ENCODE measurements around the gene CDH4.

CDH4 gene

DNA sequence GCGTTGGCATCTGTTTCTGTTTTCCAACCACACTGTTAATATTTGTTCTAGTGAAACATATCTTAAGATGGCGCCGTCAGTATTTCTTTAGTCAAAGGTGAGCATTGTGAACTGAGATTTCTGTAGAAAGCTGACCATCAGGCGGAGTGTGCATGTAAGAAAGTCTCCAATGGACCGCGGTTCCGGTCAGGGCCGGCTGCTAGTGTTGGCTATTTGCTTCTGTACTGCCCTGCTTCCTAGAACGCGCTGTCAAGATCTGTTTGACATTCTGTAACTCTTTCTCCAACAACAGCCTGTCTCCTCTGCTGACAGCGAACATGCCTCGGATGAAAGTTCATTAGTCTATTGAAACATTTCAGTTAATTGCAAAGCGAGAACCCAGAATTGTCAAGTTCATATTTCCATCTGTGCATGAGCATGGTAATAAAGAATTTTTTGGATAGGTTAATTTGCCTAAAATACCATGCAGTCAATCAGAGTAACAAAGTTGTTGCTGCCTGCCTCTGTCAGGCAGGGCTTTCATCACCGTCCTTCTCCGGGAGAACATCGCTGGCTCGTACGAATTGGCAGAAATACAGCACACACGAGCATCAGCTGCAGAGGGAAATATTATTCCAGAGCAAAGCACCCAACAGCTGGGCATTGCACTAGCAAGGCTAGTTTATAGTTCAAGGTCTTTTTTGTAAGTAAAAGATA, 369.1 kb downstream of the CDH4 start:
- DNase-seq = no peak

DNA sequence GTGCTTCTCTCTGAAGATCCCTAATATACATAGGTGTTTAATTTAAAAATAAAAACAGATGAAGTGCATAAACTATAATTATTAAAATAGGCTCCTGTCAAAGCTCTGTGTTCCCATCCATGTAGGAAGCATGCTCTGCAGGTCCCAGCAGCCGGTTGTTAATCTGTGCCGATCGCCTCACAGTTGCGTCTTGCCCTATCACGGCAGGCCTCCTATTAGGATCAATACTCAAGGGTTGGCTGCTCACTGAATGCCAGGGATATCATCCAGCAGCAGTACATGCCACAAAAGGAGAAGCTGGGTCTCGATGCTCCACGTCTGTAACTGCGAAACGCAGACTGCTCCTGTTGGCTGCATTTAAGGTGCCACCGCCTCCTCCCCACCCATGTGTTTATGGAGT, 369.8 kb downstream of the CDH4 start:
- DNase-seq = no peak

DNA sequence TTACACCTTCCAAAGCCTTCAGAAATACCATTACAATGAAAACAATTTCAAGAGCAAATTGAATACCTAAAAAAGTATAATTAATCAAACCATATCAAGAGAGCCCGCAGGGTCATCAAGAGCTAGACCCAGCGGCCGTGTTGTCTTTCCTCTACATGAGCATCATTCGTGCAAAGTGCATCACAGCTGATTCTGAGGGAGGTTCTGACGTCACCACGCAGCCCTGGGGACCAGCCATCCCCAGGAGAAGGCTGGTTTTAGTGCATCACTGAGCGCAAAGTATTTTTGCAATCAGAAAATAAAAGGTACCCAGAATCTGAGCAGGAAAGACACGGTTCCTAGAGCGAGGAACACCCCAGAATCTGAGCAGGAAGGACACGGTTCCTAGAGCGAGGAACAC, 371.4 kb downstream of the CDH4 start:
- DNase-seq = no peak

DNA sequence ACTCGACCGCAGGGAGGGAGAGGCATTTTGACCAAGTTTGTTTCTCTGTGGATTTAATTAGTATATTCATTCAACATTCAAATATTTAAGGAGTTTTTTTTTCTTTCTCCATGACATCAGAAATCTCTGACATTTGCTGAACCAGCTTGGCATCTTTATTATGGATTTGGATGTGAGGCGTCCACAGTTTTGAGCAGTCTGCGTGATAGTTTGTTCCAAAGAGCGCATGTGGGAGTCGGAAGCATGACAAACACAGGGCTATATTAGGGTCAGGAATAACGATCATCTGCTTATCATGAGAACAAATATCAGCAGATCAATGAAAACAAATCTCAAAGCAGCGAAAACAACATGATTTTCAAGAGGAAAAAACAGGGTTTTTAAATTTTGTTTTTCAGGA, 373.2 kb downstream of the CDH4 start:
- DNase-seq = no peak

DNA sequence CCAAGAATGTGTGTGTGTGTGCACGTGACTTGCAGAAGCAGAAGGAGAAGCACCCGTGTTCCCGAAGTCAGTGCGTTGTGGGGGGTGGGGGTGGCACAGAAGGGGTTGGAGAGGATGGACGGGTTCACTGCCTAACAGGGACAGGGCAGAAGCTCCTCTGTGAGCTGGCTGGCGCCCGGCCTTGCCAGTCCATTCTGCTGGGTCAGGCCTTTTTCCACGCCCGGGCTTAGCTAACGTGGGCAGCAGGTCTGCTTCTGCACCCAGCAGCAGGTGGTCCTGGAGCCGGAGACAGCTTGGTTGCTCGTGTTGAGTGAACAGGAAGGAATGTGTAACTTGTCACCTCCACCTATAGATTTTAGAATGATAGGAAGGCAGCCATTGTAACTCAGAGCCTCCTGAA, 374.4 kb downstream of the CDH4 start:
- no peak for DNase-seq

DNA sequence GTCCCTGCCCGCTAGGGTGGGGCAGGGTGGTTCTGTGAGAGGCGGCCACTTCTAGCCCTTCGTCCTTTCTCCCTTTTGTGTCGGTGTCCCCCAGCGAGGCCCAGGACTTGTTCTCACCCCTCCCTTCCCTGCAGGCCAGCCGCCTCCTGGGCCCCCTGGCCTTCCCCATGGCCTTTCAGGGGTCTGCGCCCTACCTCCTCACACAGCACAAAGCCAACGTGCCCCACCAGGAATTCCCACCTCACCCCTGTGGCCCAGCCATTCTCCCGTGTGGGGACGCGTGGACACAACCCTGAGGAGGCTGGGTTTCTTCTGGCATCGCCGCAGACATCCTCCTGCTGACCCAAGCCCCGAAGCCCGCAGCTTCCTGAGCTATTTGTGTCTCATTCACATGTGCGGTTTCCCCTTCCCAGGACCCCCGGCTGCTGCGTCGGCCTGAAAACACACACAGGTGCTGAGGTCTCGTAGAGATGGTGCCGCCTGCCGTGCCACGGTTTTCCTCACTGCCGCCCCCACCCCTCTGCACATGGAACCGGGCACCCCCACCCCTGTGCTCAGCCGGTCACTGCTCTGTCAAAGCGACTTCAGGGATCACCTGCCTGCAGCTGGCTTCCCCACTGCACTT, 375.8 kb downstream of the CDH4 start:
- no peak for DNase-seq

DNA sequence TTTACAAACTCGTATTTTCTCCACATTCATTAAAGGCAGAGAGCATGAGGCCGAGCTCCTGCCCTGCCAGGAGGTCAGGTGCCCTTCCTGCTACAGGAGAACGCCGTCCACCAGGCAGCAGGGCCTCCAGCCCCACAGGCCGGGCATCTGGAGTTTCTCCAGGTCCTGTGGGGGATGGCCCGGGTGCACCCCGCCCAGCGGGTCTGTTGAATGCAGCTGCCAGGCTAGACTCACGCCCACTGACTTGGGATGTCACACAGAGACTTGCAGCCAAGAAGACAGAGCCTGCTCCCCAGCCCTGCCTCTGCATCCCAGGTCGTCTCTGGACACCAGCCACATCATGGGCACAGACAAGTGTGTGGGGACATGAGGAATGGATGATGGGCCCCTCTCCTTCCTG, 376.4 kb downstream of the CDH4 start:
- DNase-seq = no peak

DNA sequence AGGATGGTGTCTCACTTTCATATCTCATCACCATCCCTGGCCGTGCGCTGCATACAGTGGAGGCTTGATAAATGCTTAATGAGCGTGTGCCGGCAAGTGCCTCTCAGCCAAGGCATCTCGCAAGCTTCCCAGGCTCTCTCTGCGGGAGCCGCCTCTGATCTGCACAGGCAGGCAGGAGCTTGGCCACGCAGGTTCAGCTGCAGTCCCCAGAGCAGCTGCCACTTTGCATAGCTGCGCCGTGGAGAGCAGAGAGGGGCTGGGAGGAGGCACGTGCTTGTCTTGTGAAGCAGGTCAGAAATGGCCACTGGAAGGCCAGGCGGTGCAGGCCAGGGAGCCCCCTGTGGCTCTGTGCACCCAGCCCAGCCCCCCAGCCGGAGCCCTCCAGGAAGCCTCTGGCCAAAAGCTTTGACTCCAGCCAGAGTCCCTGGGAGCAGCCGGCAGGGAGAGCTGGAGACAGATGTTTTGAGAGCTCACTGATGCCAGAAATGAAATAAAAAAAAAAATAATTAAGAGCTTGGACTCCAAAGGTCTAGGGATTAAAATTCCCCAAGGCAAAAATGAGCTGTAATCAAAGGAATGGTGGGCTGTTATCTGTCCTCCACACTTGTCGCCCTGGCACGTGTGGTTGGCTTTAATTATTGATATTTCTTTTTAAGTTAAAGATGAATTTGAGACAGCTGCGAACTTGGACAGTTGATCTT, 377.0 kb downstream of the CDH4 start:
- DNase-seq = no peak

DNA sequence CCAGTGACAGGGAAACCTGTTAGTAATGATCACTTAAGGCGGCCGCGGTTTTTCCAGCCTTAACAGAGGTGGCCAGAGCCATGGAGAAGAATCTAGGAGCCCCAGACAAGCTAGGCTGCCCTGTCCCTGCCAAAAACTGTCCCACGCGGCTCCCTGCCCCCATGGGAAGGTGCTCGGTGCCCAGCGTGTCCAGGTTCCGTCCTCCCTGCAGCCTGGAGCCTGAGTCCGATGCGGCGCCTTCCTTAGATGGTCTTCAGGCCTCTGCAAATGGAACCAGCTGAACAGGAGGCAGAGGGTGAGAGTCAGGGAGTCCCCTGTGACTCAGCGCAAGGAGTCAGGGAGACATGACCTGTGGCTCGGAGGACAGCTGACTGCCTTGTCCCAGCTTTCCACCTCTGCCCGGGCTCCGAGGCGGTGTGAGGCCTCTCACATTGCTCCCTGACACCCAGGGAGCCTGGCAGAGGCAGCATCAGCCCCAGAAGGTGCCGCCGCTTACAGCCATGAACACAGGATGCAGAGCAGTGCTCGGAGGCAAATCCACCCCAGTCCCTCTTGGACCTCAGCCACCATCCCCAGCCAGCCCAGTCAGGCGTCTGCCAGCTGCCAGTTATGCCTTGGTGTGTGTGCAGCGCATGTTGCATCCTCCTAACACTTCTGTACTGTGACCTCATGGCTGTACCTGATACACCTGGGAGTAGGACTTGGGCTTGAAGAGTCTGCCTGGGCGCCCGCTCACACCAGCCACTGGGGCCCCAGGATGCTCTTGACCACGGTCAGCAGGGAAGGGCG, 377.7 kb downstream of the CDH4 start:
- no peak for DNase-seq

DNA sequence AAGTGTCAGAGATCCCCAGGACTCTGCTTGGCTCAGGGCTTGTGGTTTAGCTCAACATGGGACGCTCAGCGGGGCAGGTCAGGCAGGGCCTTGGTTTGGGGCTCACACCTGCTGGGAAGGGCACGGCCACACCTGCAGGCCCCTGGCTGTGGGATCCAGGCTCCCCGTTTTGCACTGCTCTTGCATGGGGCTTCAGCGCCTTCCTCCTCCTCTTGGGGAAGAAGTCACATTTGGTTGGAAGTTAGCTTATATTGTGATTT, 378.3 kb downstream of the CDH4 start:
- no peak for DNase-seq

DNA sequence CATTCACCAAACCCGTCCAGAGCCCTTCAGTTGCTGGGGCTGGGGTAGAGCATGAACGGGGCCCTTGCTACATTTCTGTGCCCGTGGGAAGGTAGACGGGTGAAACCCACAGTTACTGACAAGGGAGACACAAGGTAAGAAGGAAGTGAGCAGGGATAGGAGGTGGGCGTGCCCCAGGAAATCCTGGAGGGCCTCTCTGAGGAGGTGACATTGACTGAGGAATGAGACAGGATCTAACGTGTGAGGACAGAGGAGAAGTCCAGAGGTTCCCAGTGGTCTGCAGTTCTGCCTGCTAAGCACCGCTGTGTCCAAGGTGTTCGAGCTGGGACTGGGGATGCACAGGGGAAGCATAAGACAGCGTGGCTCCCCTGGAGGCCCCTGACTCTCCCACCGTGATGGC, 378.8 kb downstream of the CDH4 start:
- no peak for DNase-seq

DNA sequence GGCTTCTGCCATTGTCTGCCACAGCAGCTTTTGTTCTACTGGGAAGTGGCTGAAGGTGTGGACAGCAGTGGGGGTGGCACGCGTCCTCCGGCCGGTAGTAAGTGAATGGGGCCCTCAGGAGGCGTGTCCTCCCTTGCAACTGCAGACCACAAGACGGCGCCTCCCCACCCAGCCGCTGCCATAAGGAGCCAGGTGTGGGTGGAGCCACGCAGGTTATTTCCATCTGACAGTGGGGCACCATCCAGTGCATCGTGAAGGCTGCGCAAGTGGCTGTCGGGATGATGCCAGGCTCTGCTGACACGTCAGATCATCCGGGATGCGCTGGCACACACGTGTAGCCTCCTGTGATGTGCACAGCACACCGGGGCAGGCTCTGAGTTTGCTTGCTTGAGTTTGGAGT, 379.7 kb downstream of the CDH4 start:
- DNase-seq = no peak

DNA sequence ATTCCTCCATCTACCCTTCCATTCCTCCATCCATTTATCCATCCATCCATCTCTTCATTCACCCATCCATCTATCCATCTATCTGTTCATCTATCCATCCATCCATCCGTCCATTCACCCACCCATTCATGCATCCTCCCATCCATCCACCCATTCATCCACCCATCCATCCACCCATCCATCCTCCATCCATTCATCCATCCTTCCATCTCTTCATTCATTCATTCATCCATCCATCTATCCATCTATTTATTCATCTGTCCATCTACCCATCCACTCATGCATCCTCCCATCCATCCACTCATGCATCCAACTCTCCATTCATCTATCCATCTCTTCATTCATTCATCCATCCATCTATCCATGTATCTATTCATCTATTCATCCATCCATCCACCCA, 380.9 kb downstream of the CDH4 start:
- no peak for DNase-seq

DNA sequence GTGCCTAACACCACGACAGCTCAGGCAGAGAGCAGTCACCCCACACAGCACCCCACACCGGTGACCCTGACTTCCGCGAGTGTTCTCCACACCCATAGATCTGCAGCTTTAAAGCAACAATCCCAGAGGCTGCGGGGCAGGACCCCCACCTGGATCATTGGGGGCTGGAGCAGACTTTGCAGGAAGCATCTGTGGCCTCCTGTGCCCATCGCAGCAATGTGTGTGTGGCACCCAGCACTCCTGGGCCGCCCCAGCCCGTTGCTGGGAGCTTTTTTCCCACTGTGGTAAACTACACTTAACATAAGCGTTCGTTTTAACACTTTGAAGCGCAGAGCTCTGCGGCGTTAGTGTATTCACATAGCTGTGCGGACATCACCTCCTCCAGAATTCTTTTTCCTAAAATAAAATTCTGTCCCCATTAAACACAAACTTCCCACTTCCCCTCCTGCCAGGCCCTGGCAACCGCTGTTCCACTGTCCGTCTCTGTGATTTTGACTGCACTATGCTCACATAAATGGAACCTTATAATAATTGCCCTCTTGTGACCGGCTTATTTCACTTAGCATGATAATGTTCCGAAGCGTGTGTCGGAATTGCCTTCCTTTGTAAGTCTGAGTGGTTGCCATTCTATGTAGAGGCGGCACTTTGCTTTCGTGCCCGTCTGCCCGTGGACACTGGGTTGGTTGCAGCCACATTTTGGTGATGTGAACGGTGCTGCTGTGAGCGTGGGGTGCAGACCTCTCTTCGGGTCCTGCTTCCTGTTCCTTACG, 382.5 kb downstream of the CDH4 start:
- no peak for DNase-seq

DNA sequence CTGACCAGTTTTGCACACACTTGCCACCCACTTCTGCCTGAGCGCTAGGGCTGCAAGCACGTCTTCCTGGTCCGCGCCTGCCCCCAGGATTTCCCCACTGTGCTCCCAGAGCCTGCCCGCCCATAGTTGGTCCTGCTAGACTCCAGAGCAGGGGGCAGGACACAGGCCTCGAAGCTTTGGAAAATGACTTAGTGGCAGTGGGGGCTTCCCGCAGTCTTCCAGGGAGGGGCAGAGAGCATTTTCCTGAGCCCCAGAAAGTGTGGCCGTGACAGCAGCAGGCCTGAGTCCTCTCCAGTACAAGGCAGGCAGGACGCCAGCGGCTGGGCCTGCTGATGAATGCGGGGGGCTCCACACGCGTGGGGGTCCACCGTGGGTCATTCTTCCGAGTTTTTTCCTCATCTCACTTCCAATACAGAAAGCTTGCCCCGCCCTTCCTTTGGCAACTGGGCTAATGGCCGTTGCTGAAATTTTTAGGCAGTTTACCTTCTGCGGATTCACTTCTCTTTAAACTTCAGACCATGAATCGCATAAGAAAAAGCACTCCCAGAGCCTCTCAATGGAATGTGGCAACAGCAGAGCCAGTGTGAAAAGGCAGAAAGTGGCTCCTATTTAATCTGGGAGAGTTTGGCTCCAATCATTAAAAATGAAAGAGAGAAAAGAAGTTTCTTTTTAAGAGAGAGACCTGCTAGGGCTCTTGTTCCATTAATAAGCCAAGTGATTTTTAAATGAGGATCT, 383.8 kb downstream of the CDH4 start:
- no peak for DNase-seq

DNA sequence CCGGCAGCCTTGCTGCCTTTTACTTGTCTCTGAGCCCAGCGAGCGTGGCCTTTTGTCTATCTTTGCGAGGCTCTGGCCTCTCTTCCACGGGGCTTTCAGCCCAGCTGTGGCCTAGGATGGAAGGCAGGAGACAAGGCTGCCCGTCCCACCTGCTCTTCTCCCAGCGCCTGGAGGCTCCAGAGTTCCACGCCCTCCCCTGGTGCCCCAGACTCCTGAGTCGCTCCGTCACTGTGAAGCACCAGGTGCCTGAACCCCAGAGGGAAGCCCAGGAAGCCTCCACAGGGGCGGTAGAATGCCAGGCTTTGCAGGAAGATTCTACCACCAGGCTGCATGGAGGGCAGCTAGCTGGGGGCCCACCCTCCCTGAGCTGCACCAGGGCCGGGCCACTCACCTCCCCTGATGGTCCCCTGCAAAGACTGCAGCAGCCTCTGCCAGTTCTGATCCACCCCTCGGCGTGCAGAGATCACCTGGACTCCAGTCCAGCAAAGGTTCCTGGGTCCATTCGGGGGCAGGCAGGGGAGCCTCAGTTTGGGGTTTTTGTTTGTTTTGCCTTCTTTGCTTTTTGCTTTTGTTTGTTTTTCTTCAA, 384.6 kb downstream of the CDH4 start:
- no peak for DNase-seq

DNA sequence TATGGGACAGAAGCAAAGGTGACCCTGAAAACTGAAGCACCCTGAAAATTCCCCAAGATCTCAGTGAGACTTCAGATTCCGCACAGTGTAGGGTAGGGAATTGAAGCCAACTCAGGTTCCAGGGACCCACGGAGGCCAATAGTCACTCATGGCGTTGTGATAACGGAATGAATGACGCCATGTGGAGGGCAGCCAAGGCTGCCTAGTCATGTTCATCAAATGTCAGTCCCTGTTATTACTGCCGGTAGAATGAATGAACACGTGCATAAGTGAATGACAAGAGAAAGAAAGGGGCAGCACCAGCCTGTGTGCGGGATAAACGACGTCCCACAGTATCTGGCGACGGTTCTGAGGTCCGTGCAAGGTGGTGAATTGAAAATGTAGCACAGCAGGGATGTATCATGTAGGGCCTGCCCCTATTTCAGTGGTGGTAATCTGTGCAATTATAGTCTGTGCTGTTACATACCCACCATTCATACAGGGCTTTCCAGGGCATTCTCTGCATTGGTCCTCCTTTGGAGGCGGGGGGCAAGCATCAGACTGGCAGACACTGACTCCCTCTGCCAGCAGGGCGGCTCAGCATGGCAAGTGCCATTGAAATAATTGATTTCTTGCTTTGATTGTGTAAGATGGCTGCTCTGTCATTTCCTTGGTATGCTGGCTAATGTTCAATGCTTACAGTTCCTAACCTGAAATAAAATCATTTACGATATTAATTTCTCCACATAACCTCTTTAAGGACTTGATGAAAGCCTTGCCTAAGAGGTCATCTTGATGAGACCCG, 386.9 kb downstream of the CDH4 start:
- no peak for DNase-seq

DNA sequence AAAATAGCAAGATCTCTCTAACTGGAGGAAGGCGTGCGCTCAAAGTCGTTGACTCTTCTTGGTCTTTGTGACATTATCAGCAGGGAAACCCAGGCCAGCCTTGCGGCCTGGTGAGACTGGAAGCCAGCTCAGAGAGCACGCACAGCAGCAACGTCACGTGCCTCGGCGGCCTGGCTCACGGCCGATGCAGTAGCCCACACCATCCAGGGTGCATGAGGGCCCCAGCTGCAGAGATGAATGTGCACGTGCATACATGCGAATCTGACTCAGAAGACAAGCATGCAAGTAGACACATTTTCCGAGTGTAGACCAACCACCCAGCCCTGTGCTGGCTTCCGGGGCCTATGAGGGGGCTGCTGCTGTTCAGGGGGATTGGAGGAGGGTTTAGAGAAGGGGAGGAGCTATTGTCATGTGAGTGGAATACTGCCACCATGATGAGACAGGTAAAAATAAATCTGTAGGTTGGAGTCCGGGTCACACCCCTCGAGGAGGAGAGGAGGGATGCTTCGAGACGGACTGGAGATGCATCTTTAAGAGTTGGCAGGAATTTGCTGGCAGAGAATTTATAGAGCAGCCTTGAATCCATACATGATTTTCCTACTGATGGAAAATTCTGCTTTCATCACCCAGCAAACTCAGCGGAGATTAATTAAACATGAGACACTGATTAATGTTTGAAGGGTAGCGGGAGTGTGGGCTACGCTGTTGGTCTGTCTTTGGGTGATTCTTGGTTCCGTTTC, 388.2 kb downstream of the CDH4 start:
- DNase-seq = no peak

DNA sequence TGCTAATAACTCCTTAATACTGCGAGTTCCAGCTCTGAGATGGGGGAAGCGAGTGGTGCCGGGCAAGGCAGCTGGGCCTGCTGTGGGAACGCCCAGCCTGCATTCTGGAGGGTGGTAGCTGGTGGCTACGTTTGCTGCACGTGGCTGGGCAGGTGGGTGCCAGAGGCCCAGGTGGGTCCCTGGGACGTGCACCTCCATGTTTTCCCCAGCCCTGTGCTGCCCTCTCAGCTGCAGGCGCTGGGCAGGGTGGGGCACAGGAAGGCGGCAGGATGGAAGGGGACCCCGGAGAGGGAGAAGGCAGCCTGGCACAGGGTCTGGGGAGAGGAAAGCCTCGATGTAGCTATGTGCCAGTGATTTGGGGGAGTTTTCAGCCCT, 388.8 kb downstream of the CDH4 start:
- no peak for DNase-seq

DNA sequence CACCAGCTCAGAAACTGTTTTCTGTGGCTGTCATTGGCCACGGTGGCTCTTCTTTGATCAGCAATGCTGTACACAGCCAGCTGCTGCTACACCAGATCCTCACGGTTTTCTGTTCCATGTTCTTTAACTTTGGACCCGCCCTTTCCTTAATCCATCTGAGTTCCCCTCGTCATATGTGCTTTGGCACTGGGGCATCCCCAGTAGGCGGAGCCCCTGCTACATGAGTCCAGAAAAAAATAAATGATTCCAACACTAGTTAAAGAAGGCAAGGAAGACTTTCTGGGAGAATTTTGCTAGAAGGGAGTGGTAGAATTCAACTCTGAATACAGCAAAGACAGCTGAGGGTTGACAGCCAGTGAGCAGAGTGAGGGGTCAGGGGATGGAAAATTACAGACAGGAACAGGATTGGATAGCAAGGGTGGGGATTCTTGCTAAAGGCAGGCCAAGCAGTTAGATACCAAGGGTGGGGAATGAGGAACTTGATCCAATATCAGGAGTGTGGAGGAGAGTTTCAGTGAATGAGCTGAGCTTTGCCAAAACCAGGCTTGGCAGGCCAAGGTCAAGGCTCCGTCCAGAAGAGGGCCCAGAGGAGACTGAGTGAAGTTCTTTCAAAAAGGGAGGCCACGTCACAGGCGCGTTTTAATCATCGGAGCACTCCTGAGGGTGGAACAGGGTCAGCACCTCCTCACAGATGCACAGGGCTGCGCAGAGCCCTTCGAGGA, 391.8 kb downstream of the CDH4 start:
- no peak for DNase-seq
